Measurements from ENCODE around the gene RPUSD2.

The RPUSD2 gene

GRCh38 chr15:40623361-40623760, 54.3 kb downstream of the RPUSD2 start:
- no peak for DNase-seq (ENCODE audit: low spot score)
